WTC11 (cell line): ENCODE measurements around the gene FBXL16. TPM values are rescaled to one million over a fixed set of nuclear protein-coding genes. Genes with fewer than 3 reads are reported as not detected.

ENCODE experiments used
- ATAC-seq: fragments of 200-7000 bp; cut with Tn5 transposase; 2 replicates; pipeline ENCODE4 v1.10.0; 2021; ENCODE audit warnings: mild to moderate bottlenecking, moderate library complexity
- CTCF ChIA-PET: fragments of 300-600 bp; sonication (Branson Sonifier 250); formaldehyde crosslinking; loops from one replicate; lab custom pipeline; 2021; ENCODE audit warnings: antibody characterized with exemption; lab: Charles Lee
- POLR2A ChIA-PET: fragments of 350-600 bp; sonication (Branson Sonifier 250); formaldehyde crosslinking; loops from one replicate; lab custom pipeline; 2021; ENCODE audit warnings: antibody characterized with exemption; lab: Charles Lee
- DNase-seq: peaks from one replicate; pipeline ENCODE4 v3.0.0; 2021; ENCODE audit warnings: low spot score
- H3K27ac Mint-ChIP-seq: 2 replicates; pipeline ENCODE4 v1.8.0; 2021; ENCODE audit warnings: mixed read lengths
- H3K27me3 Mint-ChIP-seq: 2 replicates; pipeline ENCODE4 v1.8.0; 2021; ENCODE audit warnings: low read depth, mild to moderate bottlenecking, moderate library complexity, mixed read lengths
- H3K36me3 Mint-ChIP-seq: 2 replicates; pipeline ENCODE4 v1.8.0; 2021; ENCODE audit warnings: mixed read lengths
- H3K4me1 Mint-ChIP-seq: 2 replicates; pipeline ENCODE4 v1.8.0; 2022; ENCODE audit warnings: mixed read lengths
- H3K4me3 Mint-ChIP-seq: 2 replicates; pipeline ENCODE4 v1.8.0; 2021; ENCODE audit warnings: mild to moderate bottlenecking, moderate library complexity, mixed read lengths
- H3K9me3 Mint-ChIP-seq: 2 replicates; pipeline ENCODE4 v1.8.0; 2021; ENCODE audit warnings: mixed read lengths
- CBFB ChIP-seq: sonication (generic); formaldehyde crosslinking; IDR thresholded peaks from 2 replicates; pipeline ENCODE4 v1.8.1; 2022; ENCODE audit warnings: mild to moderate bottlenecking, low read depth, missing genetic modification reagents
- CREB1 ChIP-seq: sonication (generic); formaldehyde crosslinking; IDR thresholded peaks from 2 replicates; pipeline ENCODE4 v1.8.0; 2023; ENCODE audit warnings: mild to moderate bottlenecking, missing genetic modification reagents
- GABPB1 ChIP-seq: sonication (generic); formaldehyde crosslinking; IDR thresholded peaks from 2 replicates; pipeline ENCODE4 v1.8.1; 2023; ENCODE audit warnings: mild to moderate bottlenecking, missing genetic modification reagents
- NFYB ChIP-seq: sonication (generic); formaldehyde crosslinking; conservative IDR thresholded peaks from 2 replicates; pipeline ENCODE4 v1.8.0; 2022; ENCODE audit warnings: low read depth, missing genetic modification reagents
- NR1H2 ChIP-seq: sonication (generic); formaldehyde crosslinking; IDR thresholded peaks from 2 replicates; pipeline ENCODE4 v1.9.0; 2021; ENCODE audit warnings: mild to moderate bottlenecking, moderate library complexity, missing genetic modification reagents
- NR3C1 ChIP-seq: sonication (generic); formaldehyde crosslinking; conservative IDR thresholded peaks from 2 replicates; pipeline ENCODE4 v1.8.1; 2023; ENCODE audit warnings: low read depth, mild to moderate bottlenecking, missing genetic modification reagents
- RELA ChIP-seq: sonication (generic); formaldehyde crosslinking; IDR thresholded peaks from 2 replicates; pipeline ENCODE4 v1.8.1; 2022; ENCODE audit warnings: missing genetic modification reagents, mild to moderate bottlenecking, borderline replicate concordance
- RORB ChIP-seq: fragments of 250-450 bp; sonication (Bioruptor Pico); IDR thresholded peaks from 2 replicates; pipeline ENCODE4 v1.9.0; 2021; ENCODE audit warnings: mild to moderate bottlenecking
- SP1 ChIP-seq: sonication (generic); formaldehyde crosslinking; conservative IDR thresholded peaks from 2 replicates; pipeline ENCODE4 v1.8.1; 2022; ENCODE audit warnings: missing genetic modification reagents
- TEAD4 ChIP-seq: sonication (generic); formaldehyde crosslinking; IDR thresholded peaks from 2 replicates; pipeline ENCODE4 v1.8.0; 2022; ENCODE audit warnings: mild to moderate bottlenecking, missing genetic modification reagents
- ZBTB21 ChIP-seq: sonication (generic); formaldehyde crosslinking; IDR thresholded peaks from 2 replicates; pipeline ENCODE4 v1.8.1; 2023; ENCODE audit warnings: mild to moderate bottlenecking, missing genetic modification reagents, borderline replicate concordance
- ZNF121 ChIP-seq: sonication (generic); formaldehyde crosslinking; IDR thresholded peaks from 2 replicates; pipeline ENCODE4 v1.8.0; 2023; ENCODE audit warnings: missing genetic modification reagents
- ZNF263 ChIP-seq: sonication (generic); formaldehyde crosslinking; IDR thresholded peaks from 2 replicates; pipeline ENCODE4 v1.8.1; 2022; ENCODE audit warnings: low read depth, mild to moderate bottlenecking, moderate library complexity, missing genetic modification reagents
- total RNA-seq: library from RNA; stranded (reverse); gene quantifications from 3 replicates; pipeline ENCODE4 v1.2.3, GENCODE V29; 2021
- TF ChIP-seq, protein P1 (sequence below): fragments of 250-450 bp; sonication (Bioruptor Pico); IDR thresholded peaks from 2 replicates; pipeline ENCODE4 v1.9.0; 2021; ENCODE audit warnings: mild to moderate bottlenecking, borderline replicate concordance
- TF ChIP-seq, protein P2 (sequence below): fragments of 200-600 bp; IDR thresholded peaks from 2 replicates; pipeline ENCODE4 v1.8.0; 2022; ENCODE audit warnings: antibody characterized with exemption
- TF ChIP-seq, protein P3 (sequence below): sonication (generic); formaldehyde crosslinking; IDR thresholded peaks from 2 replicates; pipeline ENCODE4 v1.8.0; 2023; ENCODE audit warnings: missing genetic modification reagents, mild to moderate bottlenecking, borderline replicate concordance
- TF ChIP-seq, protein P4 (sequence below): fragments of 250-450 bp; sonication (Bioruptor Pico); IDR thresholded peaks from 2 replicates; pipeline ENCODE4 v1.8.0; 2021; ENCODE audit warnings: mild to moderate bottlenecking

Gene FBXL16
- total RNA-seq, 1 experiment from 2014 or later, result 22.7 TPM

DNA sequence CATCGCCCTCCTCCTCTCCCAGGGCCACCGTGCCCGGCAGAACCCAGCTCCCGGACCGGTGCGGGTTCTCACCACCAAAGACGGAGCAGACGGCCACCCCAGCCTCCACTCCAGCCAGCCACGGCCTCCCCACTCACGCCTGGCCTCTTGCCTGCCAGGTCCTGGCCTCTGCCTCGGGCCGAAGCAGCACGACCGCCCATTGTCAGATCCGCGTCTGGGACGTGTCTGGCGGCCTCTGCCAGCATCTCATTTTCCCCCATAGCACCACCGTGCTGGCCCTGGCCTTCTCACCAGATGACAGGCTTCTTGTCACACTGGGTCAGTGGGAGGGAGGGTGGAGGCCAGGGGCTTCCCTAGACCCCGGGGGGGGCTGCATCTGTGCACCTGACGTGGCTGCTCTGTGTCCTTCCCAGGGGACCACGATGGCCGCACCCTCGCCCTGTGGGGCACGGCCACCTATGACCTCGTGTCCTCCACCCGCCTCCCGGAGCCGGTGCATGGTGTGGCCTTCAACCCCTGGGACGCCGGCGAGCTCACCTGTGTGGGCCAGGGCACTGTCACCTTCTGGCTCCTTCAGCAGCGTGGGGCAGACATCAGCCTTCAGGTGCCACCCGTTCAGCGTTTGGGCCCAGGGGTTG, 44.3 kb downstream of the FBXL16 start:
- CTCF ChIA-PET, result interaction anchor here (0.6 to 3.3 kb wide), 25 partner anchors 12 to 282 kb away, joined by 3 to 54 read pairs (median 5); partner anchors contain the start of genes CAPN15, CCDC78, METTL26 and RHBDL1
- H3K4me1 Mint-ChIP-seq, result peaks cover 4% of the 10 kb centered on the region
- POLR2A ChIA-PET, result interaction anchor here (1.0 to 1.4 kb wide), 2 partner anchors 12 to 23 kb away, joined by 3 to 5 read pairs; partner anchors contain the start of gene WDR90
- no peaks in the 10 kb centered on the region for H3K36me3 Mint-ChIP-seq
- H3K4me3 Mint-ChIP-seq, result no peak overlapping the region; the same call in 1 of the 2 replicates
- H3K27me3 Mint-ChIP-seq, result no peaks in the 10 kb centered on the region
- peak; percentile 78 for TF ChIP-seq ZNF121 (CRISPR knock-in tag)
- TF ChIP-seq, protein P1, sequence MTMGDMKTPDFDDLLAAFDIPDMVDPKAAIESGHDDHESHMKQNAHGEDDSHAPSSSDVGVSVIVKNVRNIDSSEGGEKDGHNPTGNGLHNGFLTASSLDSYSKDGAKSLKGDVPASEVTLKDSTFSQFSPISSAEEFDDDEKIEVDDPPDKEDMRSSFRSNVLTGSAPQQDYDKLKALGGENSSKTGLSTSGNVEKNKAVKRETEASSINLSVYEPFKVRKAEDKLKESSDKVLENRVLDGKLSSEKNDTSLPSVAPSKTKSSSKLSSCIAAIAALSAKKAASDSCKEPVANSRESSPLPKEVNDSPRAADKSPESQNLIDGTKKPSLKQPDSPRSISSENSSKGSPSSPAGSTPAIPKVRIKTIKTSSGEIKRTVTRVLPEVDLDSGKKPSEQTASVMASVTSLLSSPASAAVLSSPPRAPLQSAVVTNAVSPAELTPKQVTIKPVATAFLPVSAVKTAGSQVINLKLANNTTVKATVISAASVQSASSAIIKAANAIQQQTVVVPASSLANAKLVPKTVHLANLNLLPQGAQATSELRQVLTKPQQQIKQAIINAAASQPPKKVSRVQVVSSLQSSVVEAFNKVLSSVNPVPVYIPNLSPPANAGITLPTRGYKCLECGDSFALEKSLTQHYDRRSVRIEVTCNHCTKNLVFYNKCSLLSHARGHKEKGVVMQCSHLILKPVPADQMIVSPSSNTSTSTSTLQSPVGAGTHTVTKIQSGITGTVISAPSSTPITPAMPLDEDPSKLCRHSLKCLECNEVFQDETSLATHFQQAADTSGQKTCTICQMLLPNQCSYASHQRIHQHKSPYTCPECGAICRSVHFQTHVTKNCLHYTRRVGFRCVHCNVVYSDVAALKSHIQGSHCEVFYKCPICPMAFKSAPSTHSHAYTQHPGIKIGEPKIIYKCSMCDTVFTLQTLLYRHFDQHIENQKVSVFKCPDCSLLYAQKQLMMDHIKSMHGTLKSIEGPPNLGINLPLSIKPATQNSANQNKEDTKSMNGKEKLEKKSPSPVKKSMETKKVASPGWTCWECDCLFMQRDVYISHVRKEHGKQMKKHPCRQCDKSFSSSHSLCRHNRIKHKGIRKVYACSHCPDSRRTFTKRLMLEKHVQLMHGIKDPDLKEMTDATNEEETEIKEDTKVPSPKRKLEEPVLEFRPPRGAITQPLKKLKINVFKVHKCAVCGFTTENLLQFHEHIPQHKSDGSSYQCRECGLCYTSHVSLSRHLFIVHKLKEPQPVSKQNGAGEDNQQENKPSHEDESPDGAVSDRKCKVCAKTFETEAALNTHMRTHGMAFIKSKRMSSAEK (CRISPR knock-in tag), result no peak
- H3K9me3 Mint-ChIP-seq, result no peaks in the 10 kb centered on the region
- no peak for ATAC-seq
- H3K27ac Mint-ChIP-seq, result no peak overlapping the region
- no peak for DNase-seq

DNA sequence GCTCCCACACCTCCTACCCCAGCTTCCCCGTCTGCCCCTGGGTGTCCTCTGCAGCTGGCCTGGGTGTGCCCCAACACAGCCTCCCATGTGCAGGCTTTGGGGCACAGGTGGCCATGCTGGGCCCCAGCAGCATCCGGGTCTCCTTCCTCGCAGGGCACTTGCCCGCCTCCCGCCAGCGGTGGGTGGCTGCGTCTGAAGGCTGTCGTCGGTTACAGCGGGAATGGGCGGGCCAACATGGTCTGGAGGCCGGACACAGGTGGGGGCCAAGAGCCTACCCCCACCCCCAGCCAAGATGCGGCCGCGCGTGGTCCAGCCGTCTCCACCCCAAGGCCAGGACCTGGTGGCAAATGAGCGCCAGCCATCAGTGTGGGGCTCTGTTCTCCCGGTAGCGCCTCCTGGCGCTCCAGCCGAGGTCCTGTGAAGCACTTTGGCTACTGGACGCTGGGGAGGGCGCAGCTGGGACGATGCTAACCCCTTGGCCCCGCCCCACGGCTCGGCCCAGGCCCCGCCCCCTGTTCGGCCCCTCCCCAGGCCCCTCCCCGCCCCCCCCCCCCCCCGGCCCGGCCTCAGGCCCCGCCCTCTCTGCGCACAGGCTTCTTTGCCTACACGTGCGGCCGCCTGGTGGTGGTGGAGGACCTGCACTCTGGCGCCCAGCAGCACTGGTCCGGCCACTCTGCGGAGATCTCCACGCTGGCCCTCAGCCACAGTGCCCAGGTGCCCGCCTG, 45.0 kb downstream of the FBXL16 start:
- no peaks in the 10 kb centered on the region for H3K36me3 Mint-ChIP-seq
- TF ChIP-seq RORB (CRISPR knock-in tag) (no peak), RELA (CRISPR knock-in tag) (no peak), NR3C1 (CRISPR knock-in tag) (no peak), SP1 (peak; percentile 39; the same call in 1 of the 2 replicates), ZNF263 (CRISPR knock-in tag) (no peak), CREB1 (CRISPR knock-in tag) (no peak), GABPB1 (CRISPR knock-in tag) (no peak), ZBTB21 (CRISPR knock-in tag) (no peak), CBFB (CRISPR knock-in tag) (no peak), NFYB (CRISPR knock-in tag) (no peak), NR1H2 (CRISPR knock-in tag) (no peak), TEAD4 (no peak)
- TF ChIP-seq, protein P2, sequence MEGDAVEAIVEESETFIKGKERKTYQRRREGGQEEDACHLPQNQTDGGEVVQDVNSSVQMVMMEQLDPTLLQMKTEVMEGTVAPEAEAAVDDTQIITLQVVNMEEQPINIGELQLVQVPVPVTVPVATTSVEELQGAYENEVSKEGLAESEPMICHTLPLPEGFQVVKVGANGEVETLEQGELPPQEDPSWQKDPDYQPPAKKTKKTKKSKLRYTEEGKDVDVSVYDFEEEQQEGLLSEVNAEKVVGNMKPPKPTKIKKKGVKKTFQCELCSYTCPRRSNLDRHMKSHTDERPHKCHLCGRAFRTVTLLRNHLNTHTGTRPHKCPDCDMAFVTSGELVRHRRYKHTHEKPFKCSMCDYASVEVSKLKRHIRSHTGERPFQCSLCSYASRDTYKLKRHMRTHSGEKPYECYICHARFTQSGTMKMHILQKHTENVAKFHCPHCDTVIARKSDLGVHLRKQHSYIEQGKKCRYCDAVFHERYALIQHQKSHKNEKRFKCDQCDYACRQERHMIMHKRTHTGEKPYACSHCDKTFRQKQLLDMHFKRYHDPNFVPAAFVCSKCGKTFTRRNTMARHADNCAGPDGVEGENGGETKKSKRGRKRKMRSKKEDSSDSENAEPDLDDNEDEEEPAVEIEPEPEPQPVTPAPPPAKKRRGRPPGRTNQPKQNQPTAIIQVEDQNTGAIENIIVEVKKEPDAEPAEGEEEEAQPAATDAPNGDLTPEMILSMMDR, result peak; percentile 58
- H3K27me3 Mint-ChIP-seq, result no peaks in the 10 kb centered on the region
- no peak overlapping the region; the same call in 1 of the 2 replicates for H3K4me3 Mint-ChIP-seq
- H3K9me3 Mint-ChIP-seq, result no peaks in the 10 kb centered on the region
- CTCF ChIA-PET, result interaction anchor here (0.5 to 3.3 kb wide), 31 partner anchors 11 to 1362 kb away, joined by 3 to 54 read pairs (median 4); partner anchors contain the start of genes AXIN1, CAPN15, CCDC78 and METTL26
- ATAC-seq, result peak; percentile 95
- H3K4me1 Mint-ChIP-seq, result peaks cover 4% of the 10 kb centered on the region
- DNase-seq, result peak; percentile 93
- POLR2A ChIA-PET, result interaction anchor here (1.0 to 1.4 kb wide), 2 partner anchors 11 to 22 kb away, joined by 3 to 5 read pairs; partner anchors contain the start of gene WDR90
- H3K27ac Mint-ChIP-seq, result no peak overlapping the region

DNA sequence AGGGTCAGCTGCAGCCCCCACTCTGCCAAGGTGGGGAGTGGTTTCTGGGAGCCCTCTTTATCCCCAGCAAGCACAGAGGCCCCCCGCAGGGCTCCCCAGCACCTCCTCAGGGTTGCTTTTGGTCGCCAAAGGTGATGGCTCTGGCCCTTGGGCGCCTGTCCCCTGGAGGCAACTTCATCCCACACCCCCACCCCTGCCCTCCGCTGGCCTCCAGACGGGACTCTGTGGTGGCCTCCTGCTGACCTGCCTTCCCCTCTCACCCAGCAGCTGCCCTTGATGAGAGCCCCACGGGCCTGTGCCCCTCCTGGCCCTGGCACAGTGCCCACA, 45.5 kb downstream of the FBXL16 start:
- Mint-ChIP-seq H3K27me3 (no peaks in the 10 kb centered on the region), H3K4me3 (no peak overlapping the region), H3K27ac (no peak overlapping the region), H3K9me3 (no peaks in the 10 kb centered on the region), H3K4me1 (peaks cover 4% of the 10 kb centered on the region), H3K36me3 (no peaks in the 10 kb centered on the region)
- ChIA-PET CTCF (interaction anchor here (0.5 to 3.3 kb wide), 26 partner anchors 11 to 1363 kb away, joined by 3 to 54 read pairs (median 4); partner anchors contain the start of genes AXIN1, CAPN15, CCDC78 and METTL26), POLR2A (interaction anchor here (1.0 to 1.4 kb wide), 2 partner anchors 11 to 22 kb away, joined by 3 to 5 read pairs; partner anchors contain the start of gene WDR90)
- DNase-seq, result no peak
- no peak for ATAC-seq
- TF ChIP-seq, protein P3, sequence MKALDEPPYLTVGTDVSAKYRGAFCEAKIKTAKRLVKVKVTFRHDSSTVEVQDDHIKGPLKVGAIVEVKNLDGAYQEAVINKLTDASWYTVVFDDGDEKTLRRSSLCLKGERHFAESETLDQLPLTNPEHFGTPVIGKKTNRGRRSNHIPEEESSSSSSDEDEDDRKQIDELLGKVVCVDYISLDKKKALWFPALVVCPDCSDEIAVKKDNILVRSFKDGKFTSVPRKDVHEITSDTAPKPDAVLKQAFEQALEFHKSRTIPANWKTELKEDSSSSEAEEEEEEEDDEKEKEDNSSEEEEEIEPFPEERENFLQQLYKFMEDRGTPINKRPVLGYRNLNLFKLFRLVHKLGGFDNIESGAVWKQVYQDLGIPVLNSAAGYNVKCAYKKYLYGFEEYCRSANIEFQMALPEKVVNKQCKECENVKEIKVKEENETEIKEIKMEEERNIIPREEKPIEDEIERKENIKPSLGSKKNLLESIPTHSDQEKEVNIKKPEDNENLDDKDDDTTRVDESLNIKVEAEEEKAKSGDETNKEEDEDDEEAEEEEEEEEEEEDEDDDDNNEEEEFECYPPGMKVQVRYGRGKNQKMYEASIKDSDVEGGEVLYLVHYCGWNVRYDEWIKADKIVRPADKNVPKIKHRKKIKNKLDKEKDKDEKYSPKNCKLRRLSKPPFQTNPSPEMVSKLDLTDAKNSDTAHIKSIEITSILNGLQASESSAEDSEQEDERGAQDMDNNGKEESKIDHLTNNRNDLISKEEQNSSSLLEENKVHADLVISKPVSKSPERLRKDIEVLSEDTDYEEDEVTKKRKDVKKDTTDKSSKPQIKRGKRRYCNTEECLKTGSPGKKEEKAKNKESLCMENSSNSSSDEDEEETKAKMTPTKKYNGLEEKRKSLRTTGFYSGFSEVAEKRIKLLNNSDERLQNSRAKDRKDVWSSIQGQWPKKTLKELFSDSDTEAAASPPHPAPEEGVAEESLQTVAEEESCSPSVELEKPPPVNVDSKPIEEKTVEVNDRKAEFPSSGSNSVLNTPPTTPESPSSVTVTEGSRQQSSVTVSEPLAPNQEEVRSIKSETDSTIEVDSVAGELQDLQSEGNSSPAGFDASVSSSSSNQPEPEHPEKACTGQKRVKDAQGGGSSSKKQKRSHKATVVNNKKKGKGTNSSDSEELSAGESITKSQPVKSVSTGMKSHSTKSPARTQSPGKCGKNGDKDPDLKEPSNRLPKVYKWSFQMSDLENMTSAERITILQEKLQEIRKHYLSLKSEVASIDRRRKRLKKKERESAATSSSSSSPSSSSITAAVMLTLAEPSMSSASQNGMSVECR (CRISPR knock-in tag), result no peak
- TF ChIP-seq, protein P4, sequence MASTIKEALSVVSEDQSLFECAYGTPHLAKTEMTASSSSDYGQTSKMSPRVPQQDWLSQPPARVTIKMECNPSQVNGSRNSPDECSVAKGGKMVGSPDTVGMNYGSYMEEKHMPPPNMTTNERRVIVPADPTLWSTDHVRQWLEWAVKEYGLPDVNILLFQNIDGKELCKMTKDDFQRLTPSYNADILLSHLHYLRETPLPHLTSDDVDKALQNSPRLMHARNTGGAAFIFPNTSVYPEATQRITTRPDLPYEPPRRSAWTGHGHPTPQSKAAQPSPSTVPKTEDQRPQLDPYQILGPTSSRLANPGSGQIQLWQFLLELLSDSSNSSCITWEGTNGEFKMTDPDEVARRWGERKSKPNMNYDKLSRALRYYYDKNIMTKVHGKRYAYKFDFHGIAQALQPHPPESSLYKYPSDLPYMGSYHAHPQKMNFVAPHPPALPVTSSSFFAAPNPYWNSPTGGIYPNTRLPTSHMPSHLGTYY (CRISPR knock-in tag), result no peak
